GM18498 (cell line): ENCODE results near the gene CLIC6.

Source experiments
- ATAC-seq: cut with Tn5 transposase; IDR thresholded peaks from one replicate; pipeline ENCODE4 v1.9.1; 2021; ENCODE audit warnings: mild to moderate bottlenecking, moderate library complexity; ENCODE audit not compliant: unreplicated experiment

The CLIC6 gene

GRCh38 chr21:34724131-34724856 is 55.5 kb downstream of the CLIC6 start:
- ATAC-seq, result no peak

- no peak for ATAC-seq
These were observed 56.0 kb downstream of the CLIC6 start for GRCh38 chr21:34724857-34725195.

GRCh38 chr21:34726627-34727337 is 58.0 kb downstream of the CLIC6 start:
- ATAC-seq, result no peak

- ATAC-seq, result no peak
These were observed 59.7 kb downstream of the CLIC6 start for GRCh38 chr21:34728479-34728878.

GRCh38 chr21:34730194-34730593 is 61.4 kb downstream of the CLIC6 start:
- no peak for ATAC-seq

GRCh38 chr21:34730756-34731445 is 62.1 kb downstream of the CLIC6 start:
- ATAC-seq, result no peak

- no peak for ATAC-seq
These were observed 63.6 kb downstream of the CLIC6 start for GRCh38 chr21:34732388-34732821.

GRCh38 chr21:34733852-34734251 is 65.1 kb downstream of the CLIC6 start:
- ATAC-seq, result no peak

- no peak for ATAC-seq
These were observed 65.9 kb downstream of the CLIC6 start for GRCh38 chr21:34734696-34735095.

GRCh38 chr21:34736116-34736874 is 67.5 kb downstream of the CLIC6 start:
- no peak for ATAC-seq

GRCh38 chr21:34737115-34737514 is 68.3 kb downstream of the CLIC6 start:
- no peak for ATAC-seq

GRCh38 chr21:34740198-34740597 is 71.4 kb downstream of the CLIC6 start:
- no peak for ATAC-seq

GRCh38 chr21:34743285-34743684 is 74.5 kb downstream of the CLIC6 start:
- ATAC-seq, result no peak

- no peak for ATAC-seq
These were observed 75.0 kb downstream of the CLIC6 start for GRCh38 chr21:34743831-34744230.

GRCh38 chr21:34744801-34745200 is 76.0 kb downstream of the CLIC6 start:
- ATAC-seq, result no peak

GRCh38 chr21:34745557-34746255 is 76.9 kb downstream of the CLIC6 start:
- peak; percentile 85 for ATAC-seq

GRCh38 chr21:34748862-34749261 is 80.1 kb downstream of the CLIC6 start:
- no peak for ATAC-seq

- no peak for ATAC-seq
These were observed 86.2 kb downstream of the CLIC6 start for GRCh38 chr21:34754690-34755647.

GRCh38 chr21:34761758-34762330 is 93.0 kb downstream of the CLIC6 start:
- ATAC-seq, result no peak
